Left ventricle myocardium superior (tissue), 1 donor: ENCODE data around the gene PBX4. TPM values are rescaled to one million over a fixed set of nuclear protein-coding genes. Genes with fewer than 3 reads are reported as not detected.

Experiments
- ATAC-seq: fragments of 200-7000 bp; cut with Tn5 transposase; one replicate; pipeline ENCODE4 v1.9.1; 2020; ENCODE audit warnings: mild to moderate bottlenecking, moderate library complexity
- DNase-seq: peaks from one replicate; pipeline ENCODE4 v3.0.0-alpha.2; 2020
- intact Hi-C: fragments of 100-400 bp; cut with micrococcal nuclease; formaldehyde crosslinking; loops from one replicate; pipeline ENCODE4 v1.11.0; 2022
- total RNA-seq: library from RNA; stranded (reverse); fragmentation: NEBNext Ultra II Directional; extraction: Animal tissue kit (Norgen Biotek cat#: 25700); gene quantifications from one replicate; pipeline ENCODE4 v1.2.1, GENCODE V29; 2021
- donor health status: DM: no; HTN: yes; CAD: no; lungs with severe emphysema.

Gene PBX4
- total RNA-seq, 1 donor from 2014 or later: 0.42 TPM

DNA sequence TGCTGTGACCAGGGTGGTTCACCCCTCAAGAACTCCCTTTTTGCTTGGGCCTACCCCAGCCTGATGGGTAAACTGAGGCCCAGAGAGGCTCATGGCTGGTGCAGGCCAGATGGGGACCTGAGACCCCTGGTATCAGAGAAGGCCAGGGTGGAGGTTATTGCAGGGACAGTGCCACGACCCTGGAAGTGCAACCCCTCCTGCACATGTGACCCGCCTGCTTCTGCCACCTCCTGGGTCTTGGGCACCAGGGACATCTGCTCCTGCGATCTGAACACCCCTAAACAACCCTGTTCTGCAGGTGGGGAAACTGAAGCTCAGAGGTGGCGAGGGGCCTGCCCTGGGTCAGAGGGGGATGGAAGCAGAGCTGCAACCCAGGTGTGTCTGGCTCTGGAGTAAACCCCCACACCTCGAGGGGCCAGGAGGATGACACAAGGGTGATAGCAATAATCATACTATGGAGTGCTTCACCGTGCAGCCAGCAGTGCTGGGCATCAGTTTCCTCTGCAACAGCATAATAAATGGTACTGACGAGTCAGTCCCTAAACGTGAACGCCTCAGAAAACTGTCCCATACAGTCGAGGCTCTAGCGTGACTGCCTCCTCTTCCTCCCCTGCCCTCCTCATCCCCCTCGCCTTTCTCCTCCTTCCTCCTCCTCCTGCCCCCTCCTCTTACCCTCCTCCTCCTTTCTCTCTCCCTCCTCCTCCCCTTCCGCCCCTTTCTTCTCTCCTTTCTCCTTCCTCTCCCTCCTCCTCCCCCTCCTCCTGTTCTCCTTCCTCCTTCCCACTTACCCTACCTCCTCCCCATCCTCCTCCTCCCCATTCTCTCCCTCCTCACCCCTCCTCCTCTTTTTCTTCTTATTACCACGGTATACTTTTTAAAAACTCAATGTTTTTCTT is 85.4 kb downstream of the PBX4 start:
- intact Hi-C loops: no loop called here
- no peak for DNase-seq
- no peak for ATAC-seq

DNA sequence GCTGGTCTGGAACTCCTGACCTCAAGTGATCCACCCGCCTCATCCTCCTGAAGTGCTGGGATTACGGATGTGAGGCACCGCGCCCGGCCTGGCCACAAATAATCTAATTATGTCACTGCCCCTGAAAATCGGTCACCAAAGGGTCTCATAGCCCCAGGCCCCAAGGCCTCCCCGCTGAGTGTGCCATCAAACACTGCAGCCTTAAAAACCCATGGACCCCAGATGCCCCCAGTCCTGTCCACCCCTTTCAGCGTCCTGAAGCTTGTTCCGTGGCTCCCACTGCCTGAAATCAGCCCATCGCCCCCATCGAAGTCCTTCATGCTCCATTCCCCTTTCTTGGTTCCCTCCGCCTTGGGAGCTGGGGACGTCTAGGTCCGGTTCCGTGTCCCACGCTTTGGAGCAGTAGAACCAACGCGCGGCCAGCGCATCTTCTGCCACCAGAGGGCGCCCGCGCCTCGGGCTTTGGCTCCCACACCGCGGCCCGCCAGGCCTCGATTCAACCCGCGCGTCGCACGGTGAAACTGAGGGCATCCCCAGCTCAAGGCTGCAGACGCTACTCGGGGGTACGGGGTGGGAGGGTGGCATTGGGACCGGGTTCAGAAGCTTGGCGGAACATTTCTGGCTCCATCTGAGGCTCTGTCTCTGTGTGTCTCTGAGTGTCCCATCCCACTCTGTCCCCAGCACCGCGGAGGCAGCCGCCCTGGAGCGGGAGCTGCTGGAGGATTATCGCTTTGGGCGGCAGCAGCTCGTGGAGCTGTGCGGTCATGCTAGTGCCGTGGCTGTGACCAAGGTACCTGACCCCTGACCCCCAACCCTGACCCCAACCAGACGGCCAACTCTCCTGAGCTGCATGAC is 86.3 kb downstream of the PBX4 start:
- ATAC-seq (peak; percentile 72), DNase-seq (peak; percentile 93)
- intact Hi-C loops: no loop called here

DNA sequence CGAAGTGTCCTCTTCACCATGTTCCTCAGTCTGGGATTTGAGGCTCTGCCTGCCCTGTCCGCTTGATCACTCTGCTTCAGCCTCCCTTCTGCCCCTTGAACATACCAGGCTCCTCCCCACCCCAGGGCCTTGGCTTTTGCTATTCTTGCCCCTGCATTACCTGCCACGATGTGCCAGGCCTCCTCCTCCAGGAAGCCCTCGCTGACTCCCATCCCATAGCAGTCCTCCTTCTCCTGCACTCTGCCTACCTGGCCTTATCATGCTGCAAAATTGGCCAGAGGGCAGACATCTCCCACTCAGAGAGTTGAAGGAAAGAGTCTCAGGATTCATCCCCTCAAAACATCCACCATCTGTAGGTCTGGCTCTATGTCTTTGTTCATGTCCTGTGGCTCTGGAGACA is 87.6 kb downstream of the PBX4 start:
- ATAC-seq: no peak
- intact Hi-C loops: no loop called here
- DNase-seq: no peak

DNA sequence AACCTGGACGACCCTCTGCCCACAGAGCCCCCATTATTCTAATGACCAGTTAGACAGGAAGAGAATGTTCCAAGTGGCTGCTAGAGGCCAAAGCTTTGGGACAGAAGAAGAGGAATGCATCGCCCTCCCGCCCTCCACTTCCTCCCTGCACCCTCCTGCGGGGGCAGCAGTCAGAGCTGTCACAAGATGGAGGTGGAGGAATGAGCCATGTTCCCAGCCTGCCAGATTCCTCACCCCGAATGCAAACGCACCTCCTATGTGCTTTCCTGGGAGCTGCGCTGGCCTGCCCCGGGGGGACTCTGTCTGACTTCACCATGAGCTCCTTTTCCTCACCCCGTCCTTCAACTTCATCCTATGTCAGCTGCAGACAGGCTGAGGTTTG is 88.1 kb downstream of the PBX4 start:
- DNase-seq: no peak
- ATAC-seq: no peak
- intact Hi-C loops: no loop called here

DNA sequence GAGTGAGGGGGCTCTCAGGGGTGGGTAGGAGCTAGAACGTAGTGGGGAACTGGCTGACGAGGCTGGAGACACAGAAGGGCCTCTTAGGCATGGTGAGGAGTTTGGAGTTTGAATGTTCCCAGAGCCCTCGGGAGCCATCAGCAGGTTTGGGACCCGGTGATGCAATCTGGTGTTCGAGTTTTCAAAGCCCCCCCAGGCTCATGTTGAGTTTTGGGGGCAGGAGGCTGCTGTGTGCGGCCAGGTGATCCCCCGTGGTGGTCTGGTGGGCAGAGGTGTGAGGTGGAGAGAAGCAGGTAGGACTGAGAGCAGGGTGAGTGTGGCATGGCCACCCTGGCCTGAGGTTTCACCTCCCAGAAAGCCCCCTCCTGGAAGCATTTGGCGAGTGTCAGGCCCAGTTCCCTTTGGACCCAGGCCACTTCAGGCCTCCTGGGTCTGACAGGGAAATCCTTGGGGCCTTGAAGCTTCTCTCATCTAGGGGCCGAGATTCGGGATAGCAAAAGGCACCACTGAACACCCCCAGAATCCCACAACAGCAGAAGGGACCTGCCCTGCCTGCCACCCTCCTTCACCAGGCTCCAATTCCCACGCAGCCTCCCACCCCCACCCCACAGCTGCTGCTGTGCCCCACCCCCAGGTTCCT is 88.6 kb downstream of the PBX4 start:
- ATAC-seq: no peak
- intact Hi-C loops: no loop called here
- no peak for DNase-seq

DNA sequence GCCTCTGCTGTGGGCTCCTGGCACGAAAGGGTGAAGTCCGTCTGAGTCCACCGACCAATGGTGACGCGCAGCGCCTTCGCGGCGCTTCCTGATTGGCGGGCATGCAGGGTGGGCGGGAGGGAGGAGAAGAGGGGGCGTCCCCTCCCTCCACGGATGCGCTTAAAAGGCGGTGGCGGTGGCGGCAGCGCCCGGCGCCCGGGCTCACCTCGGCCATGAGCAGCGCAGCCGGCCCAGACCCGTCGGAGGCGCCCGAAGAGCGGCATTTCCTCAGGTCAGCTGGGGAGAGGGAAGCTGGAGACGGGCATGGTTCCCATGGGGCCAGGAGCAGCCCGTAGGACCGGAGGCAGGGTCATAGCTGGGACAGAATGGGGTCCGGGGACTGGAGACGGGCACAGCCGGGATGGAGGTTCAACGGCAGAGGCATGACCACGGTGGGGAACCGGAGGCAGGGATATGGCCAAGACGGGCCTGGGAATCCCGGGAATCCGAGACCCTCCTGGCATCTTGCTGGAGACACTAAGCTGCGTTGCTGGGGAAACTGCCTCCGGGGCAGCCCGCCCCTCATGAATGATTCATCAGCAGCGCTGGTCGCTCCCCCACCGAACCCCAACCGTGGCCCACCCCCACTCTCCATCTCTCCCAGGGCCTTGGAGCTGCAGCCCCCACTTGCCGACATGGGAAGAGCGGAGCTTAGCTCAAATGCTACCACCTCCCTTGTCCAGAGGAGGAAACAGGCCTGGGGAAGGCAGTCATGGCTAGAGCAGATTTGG is 89.6 kb downstream of the PBX4 start, which contains the start of gene YJEFN3:
TSS of gene YJEFN3 (plus strand) at position 191 of the 770 bp plus-strand sequence. CDS start at position 213, 22 bp downstream.
- DNase-seq (peak; percentile 71), ATAC-seq (peak; percentile 51)
- intact Hi-C loops: no loop called here

- ATAC-seq (peak; percentile 1), DNase-seq (no peak)
- intact Hi-C loops: no loop called here
These were observed 90.5 kb downstream of the PBX4 start for GRCh38 chr19:19527674-19528625.

GRCh38 chr19:19527371-19527656 is 91.2 kb downstream of the PBX4 start:
- no peak for ATAC-seq
- intact Hi-C loops: no loop called here
- DNase-seq: no peak

GRCh38 chr19:19526581-19527370 is 91.7 kb downstream of the PBX4 start:
- intact Hi-C loops: no loop called here
- ATAC-seq (peak; percentile 4), DNase-seq (no peak)

- DNase-seq (no peak), ATAC-seq (no peak)
- intact Hi-C loops: no loop called here
These were observed 92.7 kb downstream of the PBX4 start for GRCh38 chr19:19525611-19526380.

DNA sequence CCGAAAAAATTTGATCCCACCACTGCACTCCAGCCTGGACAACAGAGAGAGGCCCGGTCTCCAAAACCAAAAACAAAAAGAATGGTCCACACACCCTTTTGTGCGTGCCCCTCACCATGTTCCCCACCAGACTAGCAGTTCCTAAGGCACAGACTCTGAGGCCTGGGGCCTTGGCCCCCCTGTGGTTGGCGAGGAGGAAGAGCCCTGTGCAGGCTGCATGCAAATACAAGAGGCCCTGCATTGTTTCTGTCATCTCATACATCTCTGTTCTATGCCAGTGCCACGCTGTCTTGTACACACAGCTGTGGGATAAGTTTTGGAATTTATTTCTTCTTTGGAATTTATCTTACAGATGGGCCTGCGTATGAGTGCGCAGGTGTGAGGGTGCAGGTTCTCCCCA is 94.4 kb downstream of the PBX4 start:
- no peak for DNase-seq
- intact Hi-C loops: no loop called here
- no peak for ATAC-seq

- ATAC-seq (no peak), DNase-seq (no peak)
- intact Hi-C loops: no loop called here
These were observed 95.3 kb downstream of the PBX4 start for GRCh38 chr19:19523177-19523576.

DNA sequence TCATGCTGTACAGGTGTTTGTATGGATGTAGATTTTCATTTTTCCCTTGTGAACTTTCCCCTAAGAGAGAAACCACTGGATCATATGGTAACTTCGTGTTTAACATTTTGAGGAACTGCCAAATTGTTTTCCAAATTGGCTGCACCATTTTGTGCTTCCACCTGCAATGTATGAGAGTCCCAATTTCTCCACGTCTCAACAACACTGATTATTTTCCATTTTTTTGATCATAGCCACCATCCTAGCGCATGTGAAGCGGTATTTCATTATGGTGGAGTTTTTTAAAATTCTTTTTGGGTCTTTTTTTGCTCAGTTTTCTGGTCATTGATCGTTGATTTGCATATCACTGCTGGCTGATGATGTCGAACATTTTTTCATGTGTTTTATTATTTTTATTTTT is 97.5 kb downstream of the PBX4 start:
- intact Hi-C loops: no loop called here
- DNase-seq (no peak), ATAC-seq (no peak)

DNA sequence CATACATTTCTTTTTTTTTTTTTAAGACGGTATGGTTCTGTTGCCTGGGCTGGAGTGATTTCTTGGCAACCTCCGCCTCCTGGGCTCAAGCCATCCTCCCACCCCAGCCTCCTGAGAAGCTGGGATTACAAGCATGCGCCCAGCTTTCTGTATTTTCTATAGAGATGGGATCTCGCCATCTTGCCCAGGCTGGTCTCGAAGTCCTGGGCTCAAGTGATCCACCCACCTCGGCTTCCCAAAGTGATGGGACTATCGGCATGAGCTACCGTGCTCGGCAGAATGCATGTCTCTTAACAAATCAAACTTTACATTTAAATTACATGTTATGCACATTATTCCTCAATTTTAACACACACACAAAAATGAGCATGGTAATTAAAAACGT is 101.3 kb downstream of the PBX4 start:
- no peak for DNase-seq
- intact Hi-C loops: no loop called here
- no peak for ATAC-seq

GRCh38 chr19:19515642-19516519 is 102.6 kb downstream of the PBX4 start, which contains the start of gene NDUFA13:
TSS of gene NDUFA13 (plus strand) at chr19:19516225. CDS start at chr19:19516239, 14 bp downstream.
- ATAC-seq (peak; percentile 90), DNase-seq (peak; percentile 96)
- intact Hi-C loops: no loop called here
